Liver (tissue), 9 donors: ENCODE data around the gene SH2D5. TPM values are rescaled to one million over a fixed set of nuclear protein-coding genes. Genes with fewer than 3 reads are reported as not detected.

Experiments
- DNase-seq: peaks from one replicate; pipeline ENCODE4 v3.0.0-alpha.2; 2017; ENCODE audit warnings: low spot score
- H3K27ac ChIP-seq, 2 donors: one replicate each; pipeline ENCODE4 v1.7.0; 2013; ENCODE audit warnings: inconsistent platforms in 2 of 2, low read length in 2 of 2, control low read depth in 1 of 2, low read depth in 1 of 2, mild to moderate bottlenecking in 1 of 2
- H3K27me3 ChIP-seq, 4 donors: one replicate each; pipeline versions ENCODE4 v1.6.1 to v1.7.0; 2013; ENCODE audit warnings: low read length in 3 of 4, inconsistent platforms in 1 of 4, mild to moderate bottlenecking in 1 of 4, moderate library complexity in 1 of 4; ENCODE audit not compliant: control insufficient read depth in 4 of 4, insufficient read depth in 4 of 4
- H3K36me3 ChIP-seq, 4 donors: one replicate each; pipeline versions ENCODE4 v1.6.1 to v1.7.0; 2013; ENCODE audit warnings: low read length in 3 of 4, mild to moderate bottlenecking in 3 of 4, low read depth in 1 of 4, moderate library complexity in 1 of 4; ENCODE audit not compliant: control insufficient read depth in 4 of 4, insufficient read depth in 3 of 4
- H3K4me1 ChIP-seq, 4 donors: one replicate each; pipeline versions ENCODE4 v1.6.1 to v1.7.0; 2013; ENCODE audit warnings: low read length in 3 of 4, mild to moderate bottlenecking in 3 of 4, moderate library complexity in 1 of 4; ENCODE audit not compliant: control insufficient read depth in 4 of 4, insufficient read depth in 4 of 4
- H3K4me3 ChIP-seq, 3 donors: one replicate each; pipeline versions ENCODE4 v1.6.1 to v1.7.0; 2013; ENCODE audit warnings: low read length in 3 of 3, control low read depth in 1 of 3, low read depth in 1 of 3, mild to moderate bottlenecking in 1 of 3
- H3K9ac ChIP-seq, 2 donors: one replicate each; pipeline ENCODE4 v1.7.0; 2013; ENCODE audit warnings: low read length in 2 of 2, mild to moderate bottlenecking in 2 of 2, moderate library complexity in 2 of 2, control low read depth in 1 of 2, low read depth in 1 of 2
- H3K9me3 ChIP-seq, 4 donors: one replicate each; pipeline versions ENCODE4 v1.6.1 to v1.7.0; 2013; ENCODE audit warnings: low read length in 3 of 4; ENCODE audit not compliant: control insufficient read depth in 4 of 4
- ATF3 ChIP-seq: IDR thresholded peaks from 2 replicates; pipeline ENCODE4 v1.6.1; 2016; ENCODE audit warnings: antibody characterized with exemption
- CTCF ChIP-seq: fragments of 150-350 bp; IDR thresholded peaks from 2 replicates; pipeline ENCODE4 v1.5.1; 2017; ENCODE audit warnings: improper control_type of control experiment, low read depth, low read length; ENCODE audit not compliant: missing input control
- EGR1 ChIP-seq, 2 donors: IDR thresholded peaks; 2 replicates each; pipeline ENCODE4 v1.6.1; 2016 to 2018; ENCODE audit warnings: antibody characterized with exemption in 2 of 2, low read depth in 2 of 2
- FOXA1 ChIP-seq: IDR thresholded peaks from 2 replicates; pipeline ENCODE4 v1.6.1; 2016; ENCODE audit warnings: antibody characterized with exemption
- FOXA2 ChIP-seq: IDR thresholded peaks from 2 replicates; pipeline ENCODE4 v1.6.1; 2016; ENCODE audit warnings: antibody characterized with exemption
- GABPA ChIP-seq, 2 donors: IDR thresholded peaks in 1 of 2; conservative IDR thresholded peaks in 1 of 2; 2 replicates each; pipeline ENCODE4 v1.6.1; 2016; ENCODE audit warnings: antibody characterized with exemption in 2 of 2, mild to moderate bottlenecking in 1 of 2, moderate library complexity in 1 of 2
- HNF4A ChIP-seq, 2 donors: conservative IDR thresholded peaks; 2 replicates each; pipeline ENCODE4 v1.6.1; 2016; ENCODE audit warnings: antibody characterized with exemption in 2 of 2, mild to moderate bottlenecking in 2 of 2
- HNF4G ChIP-seq: IDR thresholded peaks from 2 replicates; pipeline ENCODE4 v1.6.1; 2016; ENCODE audit warnings: antibody characterized with exemption
- JUND ChIP-seq, 2 donors: IDR thresholded peaks; 2 replicates each; pipeline ENCODE4 v1.6.1; 2016; ENCODE audit warnings: antibody characterized with exemption in 2 of 2
- MAX ChIP-seq: IDR thresholded peaks from 2 replicates; pipeline ENCODE4 v1.6.1; 2016; ENCODE audit warnings: antibody characterized with exemption
- RAD21 ChIP-seq, 2 donors: IDR thresholded peaks; 2 replicates each; pipeline ENCODE4 v1.6.1; 2016; ENCODE audit warnings: antibody characterized with exemption in 2 of 2, mild to moderate bottlenecking in 2 of 2
- SP1 ChIP-seq: IDR thresholded peaks from 2 replicates; pipeline ENCODE4 v1.6.1; 2018; ENCODE audit warnings: antibody characterized with exemption, mild to moderate bottlenecking
- TAF1 ChIP-seq: conservative IDR thresholded peaks from 2 replicates; pipeline ENCODE4 v1.6.1; 2016; ENCODE audit warnings: antibody characterized with exemption, mild to moderate bottlenecking
- YY1 ChIP-seq: IDR thresholded peaks from 2 replicates; pipeline ENCODE4 v1.6.1; 2016; ENCODE audit warnings: antibody characterized with exemption, mild to moderate bottlenecking
- ZBTB33 ChIP-seq: IDR thresholded peaks from 2 replicates; pipeline ENCODE4 v1.6.1; 2016; ENCODE audit warnings: antibody characterized with exemption
- WGBS: extraction: QIAGEN DNeasy Blood & Tissue Kit; methylation state at CpG from one replicate; pipeline ENCODE4 v1.1.7; 2013; 5-methylcytosine and 5-hydroxymethylcytosine counted together
- polyA plus RNA-seq, 2 donors: library from polyadenylated mRNA; stranded (reverse) in 1 of 2; unstranded in 1 of 2; fragments of 200-250 nt in 1 of 2; fragments of >200 nt in 1 of 2; fragmentation: Nextera tagmentation in 1 of 2; extraction: Ambion mirVana in 1 of 2; gene quantifications; one replicate each; pipeline versions ENCODE4 v1.2.1 to v1.2.3, GENCODE V29; 2013 to 2015
- total RNA-seq, 2 donors: library from RNA; depleted of rRNA; stranded (reverse); fragments of >200 nt; gene quantifications; one replicate each; pipeline ENCODE4 v1.2.3, GENCODE V29; 2014
- donor health status: healthy.
- donor health status: healthy.
- donor health status: healthy.
- donor health status: healthy.
- donor health status: healthy.

The SH2D5 gene
- total and polyA plus RNA-seq, 4 donors: 0.05 TPM; not detected in 3

GRCh38 chr1:20733360-20733975, 965 bp upstream of the SH2D5 start (continued):
- no peak for TF ChIP-seq CTCF
- TF ChIP-seq HNF4G: no peak
- TF ChIP-seq FOXA1: no peak
- TF ChIP-seq ZBTB33: no peak
- no peak for TF ChIP-seq RAD21 (IDR thresholded peaks at IDR 0.05)
- no peak for TF ChIP-seq JUND (IDR thresholded peaks at IDR 0.05)

- Histone ChIP-seq H3K9me3 (no peaks in the 10 kb centered on the region), H3K9ac (no peak overlapping the region), H3K4me1 (peaks cover 6 to 20% (median 13%) of the 10 kb centered on the region in 4 donors), H3K36me3 (peaks cover 0 to 2% (median under 1%) of the 10 kb centered on the region in 4 donors), H3K4me3 (peak overlapping the region in 2 of 3 donors; percentile 41 to 47), H3K27me3 (no peaks in the 10 kb centered on the region), H3K27ac (no peak overlapping the region)
- no peak for DNase-seq
- 1% methylated on average over 55 of the region's 55 CpGs for WGBS
- TF ChIP-seq YY1 (no peak), JUND (IDR thresholded peaks at IDR 0.05) (no peak), CTCF (no peak), HNF4A (conservative IDR thresholded peaks at IDR 0.05) (no peak), FOXA2 (no peak), TAF1 (no peak), ATF3 (no peak), FOXA1 (no peak), ZBTB33 (no peak), SP1 (no peak), GABPA (IDR thresholded peaks at IDR 0.05 in 1 of 2, conservative IDR thresholded peaks at IDR 0.05 in 1 of 2) (no peak), EGR1 (IDR thresholded peaks at IDR 0.05; ENCODE audit: low read depth in 2 of 2) (no peak), MAX (no peak)
Observed at GRCh38 chr1:20732071-20732587, 374 bp downstream of the SH2D5 start.
